Esophagus muscularis mucosa (tissue), 4 donors: ENCODE data around the gene SYT17. TPM values are rescaled to one million over a fixed set of nuclear protein-coding genes. Genes with fewer than 3 reads are reported as not detected.

Experiments
- DNase-seq: peaks from one replicate; pipeline ENCODE4 v3.0.0-alpha.2; 2017; ENCODE audit errors: extremely low spot score
- H3K27ac ChIP-seq, 4 donors: fragments of 200-600 bp; sonication (generic); replicated peaks in 1 of 4; 1 replicate in 3 of 4; 2 replicates in 1 of 4; pipeline ENCODE4 v1.5.1; 2016 to 2019; ENCODE audit warnings: mild to moderate bottlenecking in 1 of 4
- H3K27me3 ChIP-seq, 4 donors: fragments of 200-600 bp; sonication (generic); one replicate each; pipeline versions ENCODE4 v1.5.1 to v1.6.0; 2016 to 2019
- H3K36me3 ChIP-seq, 4 donors: fragments of 200-600 bp; sonication (generic); one replicate each; pipeline ENCODE4 v1.5.1; 2016 to 2019
- H3K4me1 ChIP-seq, 4 donors: fragments of 200-600 bp; sonication (generic); one replicate each; pipeline ENCODE4 v1.5.1; 2016 to 2019
- H3K4me3 ChIP-seq, 4 donors: fragments of 200-600 bp; sonication (generic); 1 replicate in 2 of 4; 2 replicates in 2 of 4; pipeline ENCODE4 v1.5.1; 2016 to 2019; ENCODE audit warnings: mild to moderate bottlenecking in 4 of 4, moderate library complexity in 1 of 4
- H3K9me3 ChIP-seq, 4 donors: fragments of 200-600 bp; sonication (generic); 1 replicate in 3 of 4; 2 replicates in 1 of 4; pipeline ENCODE4 v1.5.1; 2016 to 2019
- EP300 ChIP-seq: sonication (generic); formaldehyde crosslinking; IDR thresholded peaks from one replicate; pipeline ENCODE4 v1.6.1; 2017; ENCODE audit warnings: antibody characterized with exemption
- POLR2A ChIP-seq: fragments of 450-650 bp; IDR thresholded peaks from one replicate; pipeline ENCODE4 v1.6.1; 2017; ENCODE audit warnings: antibody characterized with exemption, moderate library complexity, mild to moderate bottlenecking, low read depth
- POLR2AphosphoS5 ChIP-seq, 2 donors: sonication (generic); formaldehyde crosslinking; IDR thresholded peaks; one replicate each; pipeline ENCODE4 v1.6.1; 2017; ENCODE audit warnings: antibody characterized with exemption in 2 of 2
- WGBS: methylation state at CpG from one replicate; pipeline ENCODE4 v1.1.5; 2018; 5-methylcytosine and 5-hydroxymethylcytosine counted together
- intact Hi-C: fragments of 100-400 bp; cut with DNase I; formaldehyde crosslinking; loops from one replicate; pipeline ENCODE4 v1.15.1; 2023
- total RNA-seq, 4 donors: library from RNA; depleted of rRNA; stranded (reverse); fragments of >200 nt; gene quantifications; one replicate each; pipeline versions ENCODE4 v1.1.0 to v1.2.1, GENCODE V29; 2016
- TF ChIP-seq, protein P1 (sequence below), 3 experiments: fragments of 200-600 bp in 2 of 3; fragments of 450-650 bp in 1 of 3; sonication (generic) in 2 of 3; IDR thresholded peaks; one replicate each; pipeline ENCODE4 v1.5.1; 2017 to 2019; ENCODE audit warnings: antibody characterized with exemption in 3 of 3, mild to moderate bottlenecking in 2 of 3, moderate library complexity in 1 of 3

Gene SYT17
- total RNA-seq, 4 donors from 2014 or later: 5.0 to 8.7 (median 6.2) TPM

DNA sequence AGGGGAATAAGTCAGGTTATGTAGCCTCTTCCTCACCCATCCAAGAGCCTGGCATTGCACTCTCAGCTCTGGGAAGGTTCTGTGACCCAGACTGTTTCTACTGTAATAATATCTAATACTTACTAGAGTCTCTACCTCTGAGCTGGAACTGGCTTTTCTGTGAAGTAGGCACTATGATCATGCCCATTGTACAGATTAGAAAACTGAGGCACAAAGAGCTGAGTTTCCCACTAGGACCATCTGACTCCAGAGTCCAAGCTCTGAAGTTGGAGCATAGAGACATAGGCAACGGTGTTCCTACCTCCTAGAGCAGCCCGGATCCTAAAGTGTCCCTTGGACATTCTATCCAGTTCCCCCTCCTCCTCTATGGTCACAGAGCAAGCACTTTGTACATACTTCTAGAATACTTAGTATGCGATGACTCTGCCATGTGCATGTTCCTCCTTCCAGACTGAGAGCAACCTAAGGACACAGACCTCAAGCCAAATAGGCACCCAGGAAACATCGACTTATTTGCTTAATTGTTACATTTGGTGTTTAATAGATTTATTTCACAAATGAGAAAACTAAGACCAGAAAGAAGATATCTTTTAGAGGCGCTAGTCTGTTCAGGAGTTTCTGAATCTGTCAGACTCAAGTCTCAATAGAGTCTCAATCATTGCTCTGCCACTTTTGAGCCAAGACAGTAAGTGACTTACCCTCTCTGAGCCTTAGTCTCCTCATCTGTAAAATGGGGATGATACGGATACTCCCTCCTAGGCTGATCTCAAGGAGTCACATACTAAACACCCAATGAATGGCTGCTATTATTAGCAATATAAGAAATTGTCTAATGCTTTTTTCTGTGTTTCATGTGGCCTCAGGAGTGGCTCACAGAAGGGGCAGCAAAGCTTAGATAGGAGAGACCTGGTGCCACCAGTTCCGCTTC, 121.1 kb downstream of the SYT17 start:
- intact Hi-C loops: no loop called here

DNA sequence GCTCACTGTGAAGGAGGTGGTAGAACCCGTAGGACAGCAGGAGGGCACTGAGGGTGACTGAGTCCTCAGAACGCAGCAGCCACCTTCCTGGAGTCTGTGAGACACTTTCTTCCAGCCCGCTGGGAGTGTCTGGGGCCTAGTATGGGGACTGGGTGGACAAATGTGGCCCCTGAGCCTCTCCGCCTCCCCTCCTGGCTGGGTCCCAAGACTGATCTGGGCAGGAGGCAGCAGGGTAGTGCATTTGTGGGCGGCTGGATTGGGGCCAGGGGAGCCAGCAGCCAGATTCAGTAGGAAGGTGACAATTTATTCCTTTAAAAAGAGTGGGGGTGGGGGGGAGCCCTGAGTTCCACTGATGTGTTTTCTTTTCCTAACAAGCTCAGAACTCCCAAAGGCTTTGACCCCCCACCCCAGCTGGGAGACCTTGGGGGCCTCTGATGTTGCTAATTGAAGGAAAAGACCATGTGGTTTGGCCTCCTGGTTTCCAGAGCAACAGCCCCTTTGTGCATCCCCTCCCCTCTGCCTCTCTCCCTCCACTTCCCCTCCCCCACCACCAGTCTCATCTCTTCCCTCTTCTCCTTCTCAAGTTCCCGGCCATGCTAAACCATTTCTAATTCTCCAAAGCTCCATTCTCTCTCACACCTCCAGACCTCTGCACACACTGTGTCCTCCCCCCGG, 121.9 kb downstream of the SYT17 start:
- intact Hi-C loops: no loop called here
- Histone ChIP-seq H3K4me1 (peaks cover 0 to 17% (median 6%) of the 10 kb centered on the region in 4 donors), H3K27me3 (no peaks in the 10 kb centered on the region), H3K4me3 (no peak overlapping the region), H3K27ac (no peak overlapping the region), H3K9me3 (no peaks in the 10 kb centered on the region), H3K36me3 (no peaks in the 10 kb centered on the region)
- 65% methylated on average over 7 of the region's 7 CpGs for WGBS
- TF ChIP-seq POLR2A (no peak), EP300 (no peak), POLR2AphosphoS5 (IDR thresholded peaks at IDR 0.05) (no peak)
- TF ChIP-seq, protein P1, sequence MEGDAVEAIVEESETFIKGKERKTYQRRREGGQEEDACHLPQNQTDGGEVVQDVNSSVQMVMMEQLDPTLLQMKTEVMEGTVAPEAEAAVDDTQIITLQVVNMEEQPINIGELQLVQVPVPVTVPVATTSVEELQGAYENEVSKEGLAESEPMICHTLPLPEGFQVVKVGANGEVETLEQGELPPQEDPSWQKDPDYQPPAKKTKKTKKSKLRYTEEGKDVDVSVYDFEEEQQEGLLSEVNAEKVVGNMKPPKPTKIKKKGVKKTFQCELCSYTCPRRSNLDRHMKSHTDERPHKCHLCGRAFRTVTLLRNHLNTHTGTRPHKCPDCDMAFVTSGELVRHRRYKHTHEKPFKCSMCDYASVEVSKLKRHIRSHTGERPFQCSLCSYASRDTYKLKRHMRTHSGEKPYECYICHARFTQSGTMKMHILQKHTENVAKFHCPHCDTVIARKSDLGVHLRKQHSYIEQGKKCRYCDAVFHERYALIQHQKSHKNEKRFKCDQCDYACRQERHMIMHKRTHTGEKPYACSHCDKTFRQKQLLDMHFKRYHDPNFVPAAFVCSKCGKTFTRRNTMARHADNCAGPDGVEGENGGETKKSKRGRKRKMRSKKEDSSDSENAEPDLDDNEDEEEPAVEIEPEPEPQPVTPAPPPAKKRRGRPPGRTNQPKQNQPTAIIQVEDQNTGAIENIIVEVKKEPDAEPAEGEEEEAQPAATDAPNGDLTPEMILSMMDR (IDR thresholded peaks at IDR 0.05): no peak
- no peak for DNase-seq

More for the DNA sequence above, 121.1 kb downstream of the SYT17 start:
- H3K27ac ChIP-seq: no peak overlapping the region
- 77% methylated on average over 7 of the region's 7 CpGs for WGBS
- H3K9me3 ChIP-seq: no peaks in the 10 kb centered on the region
- no peak overlapping the region for H3K4me3 ChIP-seq
- H3K36me3 ChIP-seq: no peaks in the 10 kb centered on the region
- H3K4me1 ChIP-seq: peaks cover 0 to 17% (median 4%) of the 10 kb centered on the region in 4 donors
- TF ChIP-seq, protein P1 (IDR thresholded peaks at IDR 0.05): no peak
- TF ChIP-seq POLR2AphosphoS5 (IDR thresholded peaks at IDR 0.05) (no peak), EP300 (no peak), POLR2A (no peak)
- DNase-seq: no peak
- H3K27me3 ChIP-seq: no peaks in the 10 kb centered on the region

DNA sequence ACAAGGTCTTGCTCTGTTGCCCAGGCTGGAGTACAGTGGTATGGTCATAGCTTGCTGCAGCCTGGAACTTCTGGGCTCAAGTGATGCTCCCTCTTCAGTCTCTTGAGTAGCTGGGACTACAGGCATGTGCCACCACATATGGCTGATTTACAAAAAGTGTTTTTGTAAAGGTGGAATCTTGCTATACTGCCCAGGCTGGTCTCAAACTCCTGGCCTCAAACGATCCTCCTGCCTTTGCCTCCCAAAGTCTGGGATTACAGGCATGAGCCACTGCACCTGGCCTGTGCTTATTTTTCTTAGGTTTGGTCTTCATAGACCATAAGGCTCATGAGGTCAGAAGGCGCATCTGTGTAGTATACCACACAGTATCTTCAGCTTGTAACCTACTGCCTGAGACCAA, 122.8 kb downstream of the SYT17 start:
- Histone ChIP-seq H3K9me3 (no peaks in the 10 kb centered on the region), H3K27ac (no peak overlapping the region), H3K4me3 (no peak overlapping the region), H3K4me1 (peaks cover 0 to 17% (median 6%) of the 10 kb centered on the region in 4 donors), H3K36me3 (no peaks in the 10 kb centered on the region), H3K27me3 (no peaks in the 10 kb centered on the region)
- no peak for DNase-seq
- intact Hi-C loops: no loop called here
- WGBS: 88% methylated on average over 2 of the region's 2 CpGs
- TF ChIP-seq, protein P1 (IDR thresholded peaks at IDR 0.05): no peak
- no peak for TF ChIP-seq EP300
- TF ChIP-seq POLR2AphosphoS5 (IDR thresholded peaks at IDR 0.05): no peak
- TF ChIP-seq POLR2A: no peak

DNA sequence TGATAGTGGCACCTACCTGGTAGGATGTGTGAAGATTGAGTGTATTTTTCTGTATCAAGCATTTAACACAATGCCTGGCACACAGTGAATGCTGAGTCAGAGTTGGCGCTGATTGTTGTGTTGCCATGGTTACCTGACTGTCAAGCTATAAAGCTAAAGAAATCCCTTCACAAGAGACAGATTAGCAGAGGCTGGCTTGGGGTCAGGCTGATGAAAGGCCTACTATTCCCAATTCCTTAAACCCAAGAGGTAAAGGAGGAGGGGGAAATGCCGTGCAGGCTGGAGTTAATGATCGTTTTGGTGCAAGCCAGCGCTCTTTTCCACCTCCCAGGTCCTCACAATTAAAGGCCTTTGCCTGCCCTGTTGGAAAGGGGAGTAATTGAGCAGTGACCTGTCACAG, 123.4 kb downstream of the SYT17 start:
- Histone ChIP-seq H3K4me1 (peaks cover 0 to 17% (median 6%) of the 10 kb centered on the region in 4 donors), H3K27ac (no peak overlapping the region), H3K27me3 (no peaks in the 10 kb centered on the region), H3K9me3 (no peaks in the 10 kb centered on the region), H3K4me3 (no peak overlapping the region), H3K36me3 (no peaks in the 10 kb centered on the region)
- no peak for DNase-seq
- TF ChIP-seq, protein P1 (IDR thresholded peaks at IDR 0.05): no peak
- TF ChIP-seq POLR2AphosphoS5 (IDR thresholded peaks at IDR 0.05): no peak
- no peak for TF ChIP-seq EP300
- TF ChIP-seq POLR2A: no peak
- intact Hi-C loops: no loop called here
- 54% methylated on average over 4 of the region's 4 CpGs for WGBS
